ENCODE data around the gene SCN1A.

SCN1A gene

DNA sequence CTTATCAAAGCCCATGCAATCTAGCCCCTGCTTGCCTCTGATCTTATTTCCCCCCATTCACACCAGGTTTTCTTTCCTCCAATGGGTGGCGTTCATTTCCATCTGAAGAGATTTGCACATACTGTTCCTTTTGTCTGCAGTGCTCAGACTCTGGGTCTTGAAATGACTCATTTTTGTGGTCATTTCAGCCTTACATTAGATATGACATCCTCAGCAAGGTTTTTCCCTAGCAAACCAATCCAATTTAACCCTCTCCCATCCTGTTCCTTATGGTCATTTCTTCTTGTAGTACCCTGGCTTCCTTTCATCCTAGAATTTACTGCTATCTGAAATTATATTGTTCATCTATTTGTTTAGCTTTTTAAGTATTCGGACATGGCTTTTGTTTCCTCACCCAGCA, 42.5 kb upstream of the SCN1A start:
- no peaks in the 10 kb centered on the region for H3K36me3 ChIP-seq (ENCODE audit: insufficient read depth, low read length)
- no peak overlapping the region for H3K9ac ChIP-seq (ENCODE audit: low read depth, low read length, poor library complexity, severe bottlenecking)
- H4K20me1 ChIP-seq (ENCODE audit: insufficient read depth, low read length, poor library complexity, severe bottlenecking), result no peaks in the 10 kb centered on the region
- no peaks in the 10 kb centered on the region for H3K9me2 ChIP-seq (replicated peaks; ENCODE audit: low read depth, low read length)
- H3K27me3 ChIP-seq (ENCODE audit: insufficient read depth, low read length, poor library complexity, severe bottlenecking), result no peaks in the 10 kb centered on the region
- H3F3A ChIP-seq (ENCODE audit: low read depth), result no peaks in the 10 kb centered on the region
- no peak overlapping the region for H2AFZ ChIP-seq (ENCODE audit: low read length)
- no peak overlapping the region for H3K4me3 ChIP-seq (ENCODE audit: low read length, poor library complexity, severe bottlenecking)
- no peaks in the 10 kb centered on the region for H3K9me3 ChIP-seq (ENCODE audit: insufficient read depth, low read depth, low read length)
- H3K4me2 ChIP-seq (ENCODE audit: low read depth, low read length, poor library complexity, severe bottlenecking), result no peak overlapping the region
- no peaks in the 10 kb centered on the region for H3K4me1 ChIP-seq (ENCODE audit: insufficient read depth, low read length, poor library complexity, severe bottlenecking)
- no peaks in the 10 kb centered on the region for H3K79me2 ChIP-seq (ENCODE audit: insufficient read depth, low read length)
- TF ChIP-seq EZH2phosphoT487 (IDR thresholded peaks at IDR 0.05; ENCODE audit: borderline replicate concordance), result no peak

GRCh38 chr2:166167449-166167848, 39.6 kb upstream of the SCN1A start:
- no peaks in the 10 kb centered on the region for H3K79me2 ChIP-seq (ENCODE audit: insufficient read depth, low read length)
- H2AFZ ChIP-seq (ENCODE audit: low read length), result no peak overlapping the region
- H3K4me3 ChIP-seq (ENCODE audit: low read length, poor library complexity, severe bottlenecking), result no peak overlapping the region
- no peaks in the 10 kb centered on the region for H3F3A ChIP-seq (ENCODE audit: low read depth)
- H3K9me3 ChIP-seq (ENCODE audit: insufficient read depth, low read depth, low read length), result no peaks in the 10 kb centered on the region
- H3K9me2 ChIP-seq (replicated peaks; ENCODE audit: low read depth, low read length), result no peaks in the 10 kb centered on the region
- no peak overlapping the region for H3K9ac ChIP-seq (ENCODE audit: low read depth, low read length, poor library complexity, severe bottlenecking)
- H3K4me2 ChIP-seq (ENCODE audit: low read depth, low read length, poor library complexity, severe bottlenecking), result no peak overlapping the region
- H4K20me1 ChIP-seq (ENCODE audit: insufficient read depth, low read length, poor library complexity, severe bottlenecking), result no peaks in the 10 kb centered on the region
- TF ChIP-seq, protein P1, sequence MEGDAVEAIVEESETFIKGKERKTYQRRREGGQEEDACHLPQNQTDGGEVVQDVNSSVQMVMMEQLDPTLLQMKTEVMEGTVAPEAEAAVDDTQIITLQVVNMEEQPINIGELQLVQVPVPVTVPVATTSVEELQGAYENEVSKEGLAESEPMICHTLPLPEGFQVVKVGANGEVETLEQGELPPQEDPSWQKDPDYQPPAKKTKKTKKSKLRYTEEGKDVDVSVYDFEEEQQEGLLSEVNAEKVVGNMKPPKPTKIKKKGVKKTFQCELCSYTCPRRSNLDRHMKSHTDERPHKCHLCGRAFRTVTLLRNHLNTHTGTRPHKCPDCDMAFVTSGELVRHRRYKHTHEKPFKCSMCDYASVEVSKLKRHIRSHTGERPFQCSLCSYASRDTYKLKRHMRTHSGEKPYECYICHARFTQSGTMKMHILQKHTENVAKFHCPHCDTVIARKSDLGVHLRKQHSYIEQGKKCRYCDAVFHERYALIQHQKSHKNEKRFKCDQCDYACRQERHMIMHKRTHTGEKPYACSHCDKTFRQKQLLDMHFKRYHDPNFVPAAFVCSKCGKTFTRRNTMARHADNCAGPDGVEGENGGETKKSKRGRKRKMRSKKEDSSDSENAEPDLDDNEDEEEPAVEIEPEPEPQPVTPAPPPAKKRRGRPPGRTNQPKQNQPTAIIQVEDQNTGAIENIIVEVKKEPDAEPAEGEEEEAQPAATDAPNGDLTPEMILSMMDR (conservative IDR thresholded peaks at IDR 0.05; ENCODE audit: low read length), result no peak
- TF ChIP-seq EZH2phosphoT487 (IDR thresholded peaks at IDR 0.05; ENCODE audit: borderline replicate concordance), result no peak
- H3K4me1 ChIP-seq (ENCODE audit: insufficient read depth, low read length, poor library complexity, severe bottlenecking), result no peaks in the 10 kb centered on the region
- H3K36me3 ChIP-seq (ENCODE audit: insufficient read depth, low read length), result no peaks in the 10 kb centered on the region
- no peaks in the 10 kb centered on the region for H3K27me3 ChIP-seq (ENCODE audit: insufficient read depth, low read length, poor library complexity, severe bottlenecking)

GRCh38 chr2:166163775-166164174, 36.0 kb upstream of the SCN1A start:
- TF ChIP-seq, protein P1 (conservative IDR thresholded peaks at IDR 0.05; ENCODE audit: low read length), result no peak
- TF ChIP-seq EZH2phosphoT487 (IDR thresholded peaks at IDR 0.05; ENCODE audit: borderline replicate concordance), result no peak
- Histone ChIP-seq H3K36me3 (ENCODE audit: insufficient read depth, low read length) (no peaks in the 10 kb centered on the region), H3K9me3 (ENCODE audit: insufficient read depth, low read depth, low read length) (no peaks in the 10 kb centered on the region), H3K9me2 (replicated peaks; ENCODE audit: low read depth, low read length) (no peaks in the 10 kb centered on the region), H3K27me3 (ENCODE audit: insufficient read depth, low read length, poor library complexity, severe bottlenecking) (no peaks in the 10 kb centered on the region), H3F3A (ENCODE audit: low read depth) (no peaks in the 10 kb centered on the region), H2AFZ (ENCODE audit: low read length) (no peak overlapping the region), H3K4me3 (ENCODE audit: low read length, poor library complexity, severe bottlenecking) (no peak overlapping the region), H3K4me2 (ENCODE audit: low read depth, low read length, poor library complexity, severe bottlenecking) (no peak overlapping the region), H3K9ac (ENCODE audit: low read depth, low read length, poor library complexity, severe bottlenecking) (no peak overlapping the region), H4K20me1 (ENCODE audit: insufficient read depth, low read length, poor library complexity, severe bottlenecking) (no peaks in the 10 kb centered on the region), H3K79me2 (ENCODE audit: insufficient read depth, low read length) (no peaks in the 10 kb centered on the region), H3K4me1 (ENCODE audit: insufficient read depth, low read length, poor library complexity, severe bottlenecking) (no peaks in the 10 kb centered on the region)

DNA sequence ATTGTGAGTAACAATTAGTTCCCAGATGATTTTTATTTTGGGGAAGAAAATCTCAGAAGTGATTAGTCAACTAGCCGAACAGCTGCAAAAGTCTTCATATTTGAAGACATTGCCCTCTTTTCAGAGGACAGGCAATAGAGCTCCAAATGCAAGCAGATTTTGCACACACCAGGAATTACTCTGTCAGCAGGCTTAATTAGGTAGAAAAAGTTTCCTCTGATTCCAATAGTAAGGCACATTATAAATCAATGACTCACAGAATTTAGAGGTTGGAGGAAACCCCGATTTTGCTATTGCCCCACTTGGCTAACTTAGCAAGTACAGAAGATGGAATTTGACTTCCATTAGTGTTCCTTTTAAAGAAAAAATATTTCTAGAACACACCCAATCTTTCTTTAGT, 30.7 kb upstream of the SCN1A start:
- H3K4me3 ChIP-seq (ENCODE audit: low read length, poor library complexity, severe bottlenecking), result no peak overlapping the region
- no peak for TF ChIP-seq EZH2phosphoT487 (IDR thresholded peaks at IDR 0.05; ENCODE audit: borderline replicate concordance)
- TF ChIP-seq, protein P1 (conservative IDR thresholded peaks at IDR 0.05; ENCODE audit: low read length), result no peak
- H3K4me2 ChIP-seq (ENCODE audit: low read depth, low read length, poor library complexity, severe bottlenecking), result no peak overlapping the region
- no peaks in the 10 kb centered on the region for H3F3A ChIP-seq (ENCODE audit: low read depth)
- H3K9ac ChIP-seq (ENCODE audit: low read depth, low read length, poor library complexity, severe bottlenecking), result no peak overlapping the region
- no peak overlapping the region for H2AFZ ChIP-seq (ENCODE audit: low read length)
- H3K9me2 ChIP-seq (replicated peaks; ENCODE audit: low read depth, low read length), result no peaks in the 10 kb centered on the region
- no peaks in the 10 kb centered on the region for H3K36me3 ChIP-seq (ENCODE audit: insufficient read depth, low read length)
- no peaks in the 10 kb centered on the region for H3K9me3 ChIP-seq (ENCODE audit: insufficient read depth, low read depth, low read length)
- H3K27me3 ChIP-seq (ENCODE audit: insufficient read depth, low read length, poor library complexity, severe bottlenecking), result no peaks in the 10 kb centered on the region
- H3K4me1 ChIP-seq (ENCODE audit: insufficient read depth, low read length, poor library complexity, severe bottlenecking), result no peaks in the 10 kb centered on the region
- no peaks in the 10 kb centered on the region for H3K79me2 ChIP-seq (ENCODE audit: insufficient read depth, low read length)
- no peaks in the 10 kb centered on the region for H4K20me1 ChIP-seq (ENCODE audit: insufficient read depth, low read length, poor library complexity, severe bottlenecking)

Data from Loucy (cell line).